HAP-1 (cell line): ENCODE results near the gene ZNF536.
"Not testable (repeated sequence)": the region's sequence is repeated elsewhere in the genome, so short reads cannot be mapped to it uniquely, and the experiment has no call there.

Experiments used
- DNase-seq, 2 experiments: peaks; one replicate each; pipeline ENCODE4 v3.0.0-alpha.2; 2016 to 2020; ENCODE audit warnings: low spot score in 2 of 2
- H3K27me3 ChIP-seq: fragments of 250-450 bp; sonication (Bioruptor Pico); 2 replicates; pipeline ENCODE4 v1.5.1; 2020; ENCODE audit warnings: low read depth, mild to moderate bottlenecking, moderate library complexity
- H3K36me3 ChIP-seq: fragments of 250-450 bp; sonication (Bioruptor Pico); replicated peaks from 2 replicates; pipeline ENCODE4 v1.5.1; 2020; ENCODE audit warnings: mild to moderate bottlenecking
- H3K4me1 ChIP-seq: fragments of 250-450 bp; sonication (Bioruptor Pico); 2 replicates; pipeline ENCODE4 v1.5.1; 2020; ENCODE audit warnings: mild to moderate bottlenecking
- H3K4me3 ChIP-seq: fragments of 250-450 bp; sonication (Bioruptor Pico); 2 replicates; pipeline ENCODE4 v1.5.1; 2020; ENCODE audit warnings: mild to moderate bottlenecking, moderate library complexity
- H3K9me3 ChIP-seq: fragments of 250-450 bp; sonication (Bioruptor Pico); 2 replicates; pipeline ENCODE4 v1.5.1; 2020; ENCODE audit warnings: mild to moderate bottlenecking, moderate library complexity
- in situ Hi-C: fragments of 300-500 bp; cut with MboI; formaldehyde crosslinking; loops from 3 replicates; pipeline ENCODE4 v1.14.3; 2020; ENCODE audit warnings: low sequenced_read_pairs, inconsistent platforms, mixed read lengths

The ZNF536 gene

DNA sequence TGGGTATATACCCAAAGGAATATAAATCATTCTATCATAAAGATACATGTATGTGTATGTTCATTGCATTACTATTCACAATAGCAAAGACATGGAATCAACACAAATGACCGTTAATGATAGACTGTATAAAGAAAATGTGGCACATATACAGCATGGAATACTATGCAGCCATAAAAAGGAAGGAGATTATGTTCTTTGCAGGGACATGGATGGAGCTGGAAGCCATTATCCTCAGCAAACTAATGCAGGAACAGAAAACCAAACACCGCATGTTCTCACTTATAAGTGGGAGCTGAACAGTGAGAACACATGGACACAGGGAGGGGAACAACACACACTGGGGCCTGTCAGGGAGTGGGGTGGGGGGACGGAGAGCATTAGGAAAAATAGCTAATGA is 125.9 kb downstream of the ZNF536 start:
- in situ Hi-C loops, DNase-seq: not testable (repeated sequence)

DNA sequence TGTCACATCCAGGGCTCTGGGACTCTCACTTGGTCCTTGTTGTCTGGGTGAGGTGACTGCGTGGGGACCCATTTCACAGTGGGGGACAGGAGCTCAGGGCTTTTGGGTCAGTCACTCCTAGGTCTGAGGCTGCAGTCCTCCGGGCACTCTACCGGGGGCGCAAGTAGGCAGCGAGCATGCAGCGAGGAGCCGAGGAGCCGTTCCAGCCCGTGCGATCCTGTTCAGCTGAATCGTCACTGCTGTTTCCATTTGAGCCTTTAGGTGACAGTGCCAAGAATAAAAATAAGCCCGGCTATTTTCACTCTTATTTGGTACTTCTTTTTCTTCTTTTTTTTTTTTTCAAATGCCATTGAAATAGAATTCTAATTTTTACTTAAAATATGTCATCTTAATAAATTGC is 126.5 kb downstream of the ZNF536 start:
- peak in 1 of 2 experiments; percentile 23 for DNase-seq
- Histone ChIP-seq H3K4me1 (no peaks in the 10 kb centered on the region), H3K27me3 (no peaks in the 10 kb centered on the region), H3K4me3 (no peak overlapping the region), H3K9me3 (no peaks in the 10 kb centered on the region), H3K36me3 (no peaks in the 10 kb centered on the region)
- in situ Hi-C loops: no loop called here

More for the DNA sequence above, 125.9 kb downstream of the ZNF536 start:
- H3K27me3 ChIP-seq, H3K9me3 ChIP-seq, H3K4me3 ChIP-seq, H3K4me1 ChIP-seq, H3K36me3 ChIP-seq: not testable (repeated sequence)

DNA sequence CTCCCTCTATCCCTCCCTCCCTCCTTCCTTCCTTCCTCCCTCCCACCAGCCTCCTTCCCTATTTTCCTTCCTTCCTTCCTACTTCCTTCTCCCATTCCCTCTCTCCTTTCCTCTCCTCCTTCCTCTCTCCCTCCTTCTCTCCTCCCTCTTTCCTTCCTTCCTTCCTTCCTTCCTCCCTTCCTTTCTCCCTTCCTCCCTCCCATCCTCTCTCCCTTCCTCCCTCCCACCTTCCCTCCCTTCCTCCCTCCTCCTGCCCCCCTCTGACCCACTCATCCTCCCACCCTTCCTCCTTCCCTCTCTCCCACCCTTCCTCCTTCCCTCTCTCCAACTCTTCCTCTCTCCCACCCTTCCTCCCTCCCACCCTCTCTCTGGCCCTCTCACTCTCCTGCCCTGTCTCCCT is 132.1 kb downstream of the ZNF536 start:
- DNase-seq: no peak
- no peaks in the 10 kb centered on the region for H3K36me3 ChIP-seq
- H3K4me3 ChIP-seq: no peak overlapping the region
- H3K9me3 ChIP-seq: no peaks in the 10 kb centered on the region
- in situ Hi-C loops: no loop called here
- no peaks in the 10 kb centered on the region for H3K27me3 ChIP-seq
- peaks cover 11% of the 10 kb centered on the region for H3K4me1 ChIP-seq

DNA sequence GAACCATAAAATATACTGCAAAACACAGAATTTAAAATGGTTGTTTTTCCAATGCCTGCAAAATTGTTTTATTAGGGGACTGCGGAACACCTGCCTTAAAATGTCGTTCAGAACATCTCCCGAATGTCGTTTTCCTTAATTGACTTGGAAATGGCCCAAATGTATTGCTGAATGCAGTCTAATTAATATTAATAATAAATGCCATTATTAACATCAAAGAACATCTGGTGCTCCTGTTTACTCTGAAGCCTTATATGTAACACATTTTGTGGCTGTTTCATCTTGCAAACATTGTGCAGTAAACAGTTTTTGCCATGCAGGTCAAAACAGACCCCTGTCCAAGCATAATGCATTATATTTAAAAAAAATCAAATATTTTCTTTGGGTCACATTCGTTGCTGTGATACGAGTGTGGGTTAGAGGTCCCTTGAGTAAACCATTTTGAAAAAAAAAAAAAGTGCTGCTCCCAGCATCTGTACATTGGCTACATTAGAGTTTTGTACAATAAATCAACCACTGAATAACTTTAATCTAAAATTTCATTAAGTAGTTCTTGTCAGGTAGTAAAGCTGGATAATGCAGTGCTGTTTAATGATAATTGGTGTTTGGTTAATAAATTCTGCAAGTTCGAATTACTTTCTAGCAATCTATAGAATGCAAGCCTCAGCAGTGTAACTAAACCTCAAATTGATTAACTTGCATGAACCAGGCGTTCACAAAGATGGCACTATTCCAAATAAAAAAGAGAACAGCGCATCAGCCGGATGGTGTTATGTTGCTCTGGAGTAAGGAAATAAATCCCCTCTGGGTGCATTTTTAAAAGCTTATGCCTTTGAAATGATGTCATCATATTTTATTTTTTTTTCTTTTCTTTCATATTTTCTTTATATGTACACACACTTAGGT is 140.2 kb downstream of the ZNF536 start:
- DNase-seq: no peak
- Histone ChIP-seq H3K9me3 (no peaks in the 10 kb centered on the region), H3K27me3 (no peaks in the 10 kb centered on the region), H3K4me1 (no peaks in the 10 kb centered on the region), H3K36me3 (no peaks in the 10 kb centered on the region), H3K4me3 (no peak overlapping the region)
- in situ Hi-C loops: no loop called here

DNA sequence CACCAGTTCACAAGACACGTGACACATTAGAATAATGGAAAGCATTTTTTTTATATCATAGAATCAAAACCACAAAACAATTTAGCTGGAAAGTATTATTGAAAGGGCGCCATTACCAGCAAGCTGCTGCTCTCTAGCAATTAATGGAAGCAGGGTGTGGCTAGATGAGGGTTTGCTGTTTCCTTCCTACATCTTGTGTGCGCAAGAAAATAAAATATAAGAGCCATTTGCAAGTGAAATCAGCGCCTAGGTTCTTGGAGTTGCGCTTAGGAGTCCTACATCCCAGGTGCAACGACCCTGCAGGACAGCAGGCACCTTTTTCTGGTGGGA is 140.9 kb downstream of the ZNF536 start:
- Histone ChIP-seq H3K4me1 (no peaks in the 10 kb centered on the region), H3K36me3 (no peaks in the 10 kb centered on the region), H3K4me3 (no peak overlapping the region), H3K9me3 (no peaks in the 10 kb centered on the region), H3K27me3 (no peaks in the 10 kb centered on the region)
- in situ Hi-C loops: no loop called here
- no peak for DNase-seq

DNA sequence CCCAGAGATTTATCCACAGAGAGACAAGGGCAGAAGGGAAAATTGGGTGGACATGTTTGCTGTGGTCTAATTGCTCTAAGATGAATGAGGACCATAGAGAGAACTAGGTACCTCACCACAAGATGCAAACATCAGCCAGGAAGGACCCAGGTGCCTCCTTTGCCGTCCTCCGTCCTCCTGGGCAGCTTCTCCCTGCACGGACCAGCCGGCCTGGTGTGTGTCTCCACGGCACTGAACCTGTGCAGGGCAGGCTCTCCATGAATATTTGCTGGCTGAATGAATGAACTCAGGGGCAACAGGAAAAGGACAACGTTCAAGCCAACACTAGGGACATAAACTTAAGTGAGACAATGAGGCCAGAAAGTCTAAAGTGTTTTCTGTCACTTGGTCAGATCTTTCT is 143.9 kb downstream of the ZNF536 start:
- in situ Hi-C loops: no loop called here
- no peaks in the 10 kb centered on the region for H3K9me3 ChIP-seq
- no peaks in the 10 kb centered on the region for H3K4me1 ChIP-seq
- DNase-seq: no peak
- H3K36me3 ChIP-seq: no peaks in the 10 kb centered on the region
- H3K4me3 ChIP-seq: no peak overlapping the region
- H3K27me3 ChIP-seq: no peaks in the 10 kb centered on the region

DNA sequence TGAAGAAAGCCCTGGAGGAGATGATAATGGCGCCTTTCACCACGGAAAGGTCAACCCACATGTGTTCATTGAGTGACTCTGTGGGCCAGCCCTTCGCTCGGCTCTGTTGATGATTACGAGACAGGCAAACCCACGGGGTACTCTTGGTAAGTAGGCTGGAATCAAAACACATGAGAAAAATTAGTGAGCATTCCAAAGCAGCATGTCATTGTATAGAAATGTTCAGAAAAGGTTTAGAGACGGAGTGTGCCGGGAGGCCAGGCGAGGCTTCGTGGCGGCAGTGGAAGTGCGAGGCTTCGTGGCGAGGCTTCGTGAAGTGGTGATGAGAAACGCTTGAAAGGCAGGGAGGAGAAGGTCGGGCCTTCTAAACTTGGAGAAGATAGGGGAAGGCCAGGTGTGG is 144.3 kb downstream of the ZNF536 start:
- no peak for DNase-seq
- in situ Hi-C loops: no loop called here

DNA sequence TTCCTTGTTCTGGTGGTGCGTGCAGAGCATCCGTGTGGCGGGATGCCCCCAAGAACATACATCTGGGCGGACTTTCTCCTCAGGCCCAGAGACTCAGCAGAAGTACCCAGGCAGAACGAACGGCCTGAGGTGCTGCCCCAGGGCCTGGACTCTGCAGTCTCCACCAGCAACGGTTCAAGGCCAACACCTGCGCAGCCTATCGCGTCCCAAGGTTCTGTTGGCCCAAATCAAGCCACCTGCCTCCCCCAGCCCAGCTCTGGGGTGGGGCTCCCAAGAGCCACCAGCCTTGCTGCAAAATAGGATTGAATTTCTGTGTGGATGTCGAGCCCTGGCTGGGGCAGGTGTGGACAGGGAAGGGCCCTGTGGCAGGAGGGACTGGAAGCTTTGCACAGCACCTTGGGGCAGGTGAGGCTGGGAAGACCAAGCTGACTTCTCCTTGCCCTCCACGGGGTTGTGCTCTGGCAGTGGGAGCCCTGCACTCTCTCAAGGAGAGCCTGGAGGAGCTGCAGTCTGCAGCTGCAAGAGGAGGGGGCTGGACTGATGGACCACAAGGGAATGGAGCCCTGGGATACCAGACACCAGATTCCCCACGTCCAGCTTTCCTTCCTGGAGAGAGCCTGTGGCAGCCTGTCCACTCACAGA is 146.9 kb downstream of the ZNF536 start:
- Histone ChIP-seq H3K36me3 (no peaks in the 10 kb centered on the region), H3K4me3 (no peak overlapping the region), H3K27me3 (no peaks in the 10 kb centered on the region), H3K4me1 (peaks cover 7% of the 10 kb centered on the region), H3K9me3 (no peaks in the 10 kb centered on the region)
- no peak for DNase-seq
- in situ Hi-C loops: no loop called here

More for the DNA sequence above, 144.3 kb downstream of the ZNF536 start:
- Histone ChIP-seq H3K9me3 (no peaks in the 10 kb centered on the region), H3K4me3 (no peak overlapping the region), H3K4me1 (no peaks in the 10 kb centered on the region), H3K27me3 (no peaks in the 10 kb centered on the region), H3K36me3 (no peaks in the 10 kb centered on the region)

DNA sequence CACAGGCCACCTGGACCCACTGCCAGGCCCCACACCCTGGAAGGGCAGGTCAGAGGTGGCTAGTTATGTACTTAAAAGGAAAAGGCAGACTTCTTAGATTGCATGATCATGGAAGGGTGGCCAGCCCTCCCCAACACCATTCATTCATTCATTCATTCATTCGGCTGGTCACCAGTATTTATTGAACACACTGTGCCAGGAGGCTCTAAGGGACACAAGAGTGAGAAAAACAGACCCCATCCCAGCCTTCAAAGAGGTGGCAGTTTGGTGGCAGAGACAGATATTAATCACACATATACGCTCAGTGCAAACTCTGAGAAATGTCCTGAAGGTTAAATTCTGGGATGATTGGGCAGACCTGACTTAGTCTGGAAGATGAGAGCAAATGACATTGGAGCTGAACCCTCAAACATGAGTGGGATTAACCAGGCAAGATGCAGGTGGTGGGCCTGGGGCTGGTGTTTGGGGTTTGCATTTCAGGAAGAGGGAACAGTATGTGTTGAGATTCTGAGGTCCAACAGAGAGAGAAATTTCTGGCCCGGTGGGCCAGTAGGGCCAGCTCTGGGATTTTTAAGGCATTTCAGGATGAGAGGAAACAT is 147.5 kb downstream of the ZNF536 start:
- DNase-seq: no peak
- no peaks in the 10 kb centered on the region for H3K9me3 ChIP-seq
- H3K4me1 ChIP-seq: peaks cover 7% of the 10 kb centered on the region
- in situ Hi-C loops: no loop called here
- H3K4me3 ChIP-seq: no peak overlapping the region
- H3K27me3 ChIP-seq: no peaks in the 10 kb centered on the region
- H3K36me3 ChIP-seq: no peaks in the 10 kb centered on the region

DNA sequence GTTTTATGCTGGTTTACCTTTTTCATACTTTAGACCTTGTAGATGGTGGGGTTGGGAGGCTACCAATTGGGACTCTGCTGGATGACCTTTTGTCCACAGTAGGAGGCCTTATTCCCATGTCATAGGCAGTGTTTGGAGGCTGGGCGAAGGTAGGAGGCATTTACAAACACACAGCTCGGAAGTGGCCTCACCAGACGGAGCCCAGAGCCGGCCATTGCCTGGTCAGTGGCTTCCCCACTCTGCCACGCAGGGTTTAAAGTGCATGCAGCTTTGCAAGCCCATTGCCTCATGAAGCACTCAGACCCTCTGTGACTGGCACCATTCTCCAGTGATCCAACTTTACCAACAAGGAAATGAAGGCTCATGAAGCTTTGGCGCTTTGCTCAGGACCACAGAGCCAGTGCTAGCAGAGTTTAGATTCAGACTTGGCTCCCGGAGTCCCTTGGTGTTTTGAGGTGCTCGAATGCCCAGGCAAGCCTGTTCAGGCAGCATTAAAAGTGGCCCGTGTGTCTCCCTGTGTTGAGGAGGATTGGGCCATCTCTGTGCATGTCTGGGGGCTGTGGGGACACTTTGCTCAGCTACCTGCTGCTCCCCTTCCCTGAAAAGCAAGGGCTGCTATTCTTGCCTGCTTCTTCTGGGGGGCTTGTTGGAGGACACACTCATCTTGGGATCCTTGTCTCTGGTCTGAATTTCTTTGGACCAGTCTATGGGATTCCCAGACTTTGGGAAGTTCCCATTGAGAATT is 148.7 kb downstream of the ZNF536 start:
- Histone ChIP-seq H3K9me3 (no peaks in the 10 kb centered on the region), H3K36me3 (no peaks in the 10 kb centered on the region), H3K27me3 (no peaks in the 10 kb centered on the region), H3K4me1 (peaks cover 7% of the 10 kb centered on the region), H3K4me3 (no peak overlapping the region)
- no peak for DNase-seq
- in situ Hi-C loops: no loop called here

DNA sequence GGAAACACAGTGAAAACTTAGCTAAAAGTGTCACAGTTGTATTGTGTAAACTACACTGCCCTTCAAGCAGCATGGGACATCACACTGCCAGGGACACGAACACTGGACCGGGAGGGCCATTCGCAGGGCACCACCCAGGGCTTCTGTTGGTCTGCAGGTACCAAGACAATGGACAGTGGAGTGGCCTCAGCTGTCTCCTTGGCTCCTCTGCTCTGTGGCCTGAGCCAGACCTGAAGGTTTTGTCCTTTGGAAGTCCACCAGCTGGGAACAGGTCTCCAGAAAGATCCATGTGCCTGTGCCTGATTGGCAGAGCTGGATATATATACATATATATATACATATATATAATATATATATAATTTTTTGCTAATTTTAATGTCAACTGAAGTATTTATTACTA is 149.8 kb downstream of the ZNF536 start:
- Histone ChIP-seq H3K27me3 (no peaks in the 10 kb centered on the region), H3K4me1 (peaks cover 7% of the 10 kb centered on the region), H3K4me3 (no peak overlapping the region), H3K36me3 (no peaks in the 10 kb centered on the region), H3K9me3 (no peaks in the 10 kb centered on the region)
- in situ Hi-C loops: no loop called here
- no peak for DNase-seq

DNA sequence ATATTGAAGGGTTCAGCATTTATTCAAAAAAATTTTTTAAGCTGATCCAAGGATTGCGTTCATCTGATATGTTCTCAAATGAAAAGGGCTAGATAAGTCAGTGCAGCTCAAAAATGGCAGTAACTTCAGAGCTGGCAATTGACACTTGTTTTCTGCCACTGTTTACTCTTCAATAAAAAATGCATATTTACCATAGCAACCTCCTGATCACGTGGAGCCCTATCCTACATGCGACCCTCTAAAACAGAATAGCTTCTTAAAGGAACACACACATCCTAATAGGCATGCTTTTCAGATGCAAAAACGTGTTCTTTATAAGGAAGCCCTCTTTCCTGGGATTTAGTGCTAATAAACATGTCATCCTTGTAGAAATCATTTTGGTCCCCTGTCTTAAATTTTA is 150.2 kb downstream of the ZNF536 start:
- Histone ChIP-seq H3K27me3 (no peaks in the 10 kb centered on the region), H3K36me3 (no peaks in the 10 kb centered on the region), H3K4me1 (peaks cover 7% of the 10 kb centered on the region), H3K9me3 (no peaks in the 10 kb centered on the region), H3K4me3 (no peak overlapping the region)
- DNase-seq: peak; percentile 30 to 72
- in situ Hi-C loops: no loop called here

DNA sequence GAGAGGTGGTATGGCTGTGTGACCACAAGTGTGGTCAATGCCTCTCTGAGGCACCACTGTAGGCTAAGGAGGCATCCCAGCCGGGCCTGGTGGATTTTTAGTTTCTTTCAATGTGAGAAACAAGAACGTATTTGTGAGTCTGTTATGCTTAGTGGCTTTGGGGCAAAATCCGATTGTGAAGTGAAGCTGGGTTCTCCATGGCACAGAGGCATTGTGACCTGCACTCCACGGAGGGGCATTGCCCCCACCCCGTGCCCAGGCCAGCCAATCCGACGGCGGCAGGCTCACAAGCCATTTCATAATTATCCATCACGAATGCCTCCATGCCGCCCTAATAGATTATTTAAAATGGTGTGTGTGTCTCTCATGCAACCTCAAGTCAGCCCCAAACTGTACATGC is 151.6 kb downstream of the ZNF536 start:
- DNase-seq: no peak
- no peaks in the 10 kb centered on the region for H3K9me3 ChIP-seq
- H3K27me3 ChIP-seq: no peaks in the 10 kb centered on the region
- no peaks in the 10 kb centered on the region for H3K36me3 ChIP-seq
- peaks cover 7% of the 10 kb centered on the region for H3K4me1 ChIP-seq
- in situ Hi-C loops: no loop called here
- H3K4me3 ChIP-seq: no peak overlapping the region

DNA sequence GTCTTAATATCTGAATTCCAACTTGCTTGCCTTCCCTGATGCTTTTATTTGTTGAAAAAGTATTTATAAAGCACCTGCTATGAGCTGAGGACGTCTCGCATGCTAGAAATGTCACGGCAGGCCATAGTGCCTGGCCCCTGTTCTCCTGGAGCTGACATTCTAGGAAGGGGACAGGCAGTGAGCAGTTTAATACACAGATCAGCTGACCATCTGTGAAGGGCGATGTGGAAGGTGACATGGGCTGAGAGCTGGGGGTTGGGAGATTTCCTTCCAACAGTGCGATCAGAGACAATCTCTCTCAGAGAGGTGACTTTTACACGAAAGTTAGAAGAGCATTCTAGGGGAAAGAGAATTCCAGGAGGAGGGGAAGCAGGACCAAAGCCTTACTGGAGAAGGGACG is 153.2 kb downstream of the ZNF536 start:
- H3K4me3 ChIP-seq: no peak overlapping the region
- no peaks in the 10 kb centered on the region for H3K27me3 ChIP-seq
- in situ Hi-C loops: no loop called here
- H3K4me1 ChIP-seq: peaks cover 7% of the 10 kb centered on the region
- no peaks in the 10 kb centered on the region for H3K9me3 ChIP-seq
- H3K36me3 ChIP-seq: no peaks in the 10 kb centered on the region
- no peak for DNase-seq
